Endothelial cell of umbilical vein (primary cell): Measurements from ENCODE around the gene CROCC2. TPM values are rescaled to one million over a fixed set of nuclear protein-coding genes. Genes with fewer than 3 reads are reported as not detected.

Experiments used
- BruUV-seq: library from RNA; stranded (reverse); fragments of 400-500 nt; replicated peaks from 2 replicates; lab custom pipeline; 2021; lab: Mats Ljungman, UMichigan
- CTCF ChIA-PET: fragments of 300-600, 350-600 bp; sonication (Branson Sonifier 250); formaldehyde crosslinking; loops from one replicate; lab custom pipeline; 2021; ENCODE audit warnings: antibody characterized with exemption, inconsistent platforms; lab: Charles Lee
- POLR2A ChIA-PET: fragments of 300-600, 350-600 bp; sonication (Branson Sonifier 250); formaldehyde crosslinking; loops from one replicate; lab custom pipeline; 2021; ENCODE audit warnings: antibody characterized with exemption, inconsistent platforms; lab: Charles Lee
- DNase-seq: peaks from one replicate; pipeline ENCODE4 v3.0.0-alpha.2; 2011; ENCODE audit warnings: low read depth, low spot score
- FAIRE-seq: peaks from 2 replicates; lab custom pipeline; 2011; peaks lifted over from hg19 to GRCh38; lab: Jason Lieb, UNC
- H2AFZ ChIP-seq: 2 replicates; pipeline ENCODE4 v1.6.0; 2012; ENCODE audit warnings: low read depth, low read length, control low read depth, inconsistent platforms
- H3K27ac ChIP-seq: 2 replicates; pipeline ENCODE4 v1.5.1; 2011; ENCODE audit warnings: low read depth, mild to moderate bottlenecking, control low read depth, low read length, moderate library complexity; ENCODE audit not compliant: insufficient read depth
- H3K27me3 ChIP-seq, 2 experiments: 2 replicates each; pipeline versions ENCODE4 v1.6.0 to v1.6.1; 2011; ENCODE audit warnings: low read length in 2 of 2, mixed read lengths in 1 of 2; ENCODE audit not compliant: control insufficient read depth in 2 of 2, insufficient read depth in 2 of 2
- H3K36me3 ChIP-seq, 2 experiments: 2 replicates in 1 of 2; 3 replicates in 1 of 2; pipeline ENCODE4 v1.5.1; 2011; ENCODE audit warnings: low read length in 2 of 2, mild to moderate bottlenecking in 1 of 2, moderate library complexity in 1 of 2; ENCODE audit not compliant: control insufficient read depth in 2 of 2, insufficient read depth in 2 of 2; ENCODE audit errors: extremely low read depth in 1 of 2
- H3K4me1 ChIP-seq: 3 replicates; pipeline ENCODE4 v1.5.1; 2011; ENCODE audit warnings: mild to moderate bottlenecking, low read length; ENCODE audit not compliant: control insufficient read depth, insufficient read depth; ENCODE audit errors: extremely low read depth
- H3K4me2 ChIP-seq: 2 replicates; pipeline ENCODE4 v1.6.1; 2011; ENCODE audit warnings: low read length, control low read depth, mixed read lengths; ENCODE audit not compliant: insufficient read depth
- H3K4me3 ChIP-seq, 3 experiments: fragments of 200-600 bp in 1 of 3; sonication (generic), shearing (Covaris generic) in 1 of 3; replicated peaks in 1 of 3; 2 replicates each; pipeline ENCODE4 v1.5.1; 2011 to 2016; ENCODE audit warnings: control low read depth in 3 of 3, low read length in 3 of 3, mild to moderate bottlenecking in 2 of 3, inconsistent platforms in 1 of 3, low read depth in 1 of 3, moderate library complexity in 1 of 3; ENCODE audit not compliant: insufficient read depth in 1 of 3
- H3K79me2 ChIP-seq: 2 replicates; pipeline ENCODE4 v1.6.0; 2012; ENCODE audit warnings: low read length, inconsistent platforms; ENCODE audit not compliant: control insufficient read depth, insufficient read depth
- H3K9ac ChIP-seq: replicated peaks from 2 replicates; pipeline ENCODE3; 2011; ENCODE audit warnings: low read length, control low read depth; ENCODE audit not compliant: insufficient read depth; ENCODE audit errors: extremely low read depth
- H3K9me1 ChIP-seq: replicated peaks from 3 replicates; pipeline ENCODE4 v1.6.0; 2011; ENCODE audit warnings: mild to moderate bottlenecking, low read length; ENCODE audit not compliant: control insufficient read depth, insufficient read depth; ENCODE audit errors: extremely low read depth
- H3K9me3 ChIP-seq: replicated peaks from 2 replicates; pipeline ENCODE4 v1.5.1; 2012; ENCODE audit warnings: low read length, inconsistent platforms; ENCODE audit not compliant: control insufficient read depth, insufficient read depth
- H4K20me1 ChIP-seq: replicated peaks from 2 replicates; pipeline ENCODE3; 2011; ENCODE audit warnings: mild to moderate bottlenecking, low read length; ENCODE audit not compliant: control insufficient read depth, insufficient read depth; ENCODE audit errors: extremely low read depth
- CTCF ChIP-seq, 2 donors: IDR thresholded peaks; 1 replicate in 1 of 2; 2 replicates in 1 of 2; pipeline ENCODE4 v1.5.1; 2011; ENCODE audit warnings: low read length in 2 of 2, mild to moderate bottlenecking in 2 of 2, moderate library complexity in 2 of 2, control low read depth in 1 of 2, inconsistent platforms in 1 of 2, low read depth in 1 of 2; ENCODE audit not compliant: insufficient read depth in 1 of 2; ENCODE audit errors: extremely low read depth in 1 of 2
- EZH2 ChIP-seq: IDR thresholded peaks from 2 replicates; pipeline ENCODE4 v1.6.1; 2012; ENCODE audit warnings: borderline replicate concordance, low read depth, mild to moderate bottlenecking, moderate library complexity, low read length, inconsistent platforms; ENCODE audit not compliant: severe bottlenecking
- FOS ChIP-seq: IDR thresholded peaks from 2 replicates; pipeline ENCODE4 v1.6.1; 2011; ENCODE audit warnings: mild to moderate bottlenecking, low read length, moderate library complexity, borderline replicate concordance; ENCODE audit not compliant: insufficient read depth
- GATA2 ChIP-seq: IDR thresholded peaks from 2 replicates; pipeline ENCODE4 v1.7.0; 2011; ENCODE audit warnings: low read depth, mild to moderate bottlenecking, moderate library complexity, mixed read lengths, low read length; ENCODE audit not compliant: insufficient read length, insufficient read depth
- JUN ChIP-seq: IDR thresholded peaks from 2 replicates; pipeline ENCODE4 v1.6.1; 2011; ENCODE audit warnings: borderline replicate concordance, low read depth; ENCODE audit not compliant: insufficient read length, insufficient read depth
- MAX ChIP-seq: IDR thresholded peaks from 2 replicates; pipeline ENCODE4 v1.6.1; 2011; ENCODE audit not compliant: insufficient read depth, insufficient read length
- MYC ChIP-seq: IDR thresholded peaks from one replicate; pipeline ENCODE4 v1.6.1; 2011; ENCODE audit warnings: mild to moderate bottlenecking, low read depth, low read length
- POLR2A ChIP-seq: IDR thresholded peaks from 2 replicates; pipeline ENCODE4 v1.6.1; 2012; ENCODE audit warnings: low read depth, mild to moderate bottlenecking, control low read depth, low read length
- POLR2AphosphoS5 ChIP-seq: IDR thresholded peaks from 2 replicates; pipeline ENCODE4 v1.6.1; 2012; ENCODE audit warnings: low read depth, mild to moderate bottlenecking, control low read depth, low read length, moderate library complexity; ENCODE audit not compliant: insufficient read depth
- dilution Hi-C: fragments of 300-500 bp; cut with MboI; formaldehyde crosslinking; loops from one replicate; pipeline ENCODE4 v1.15.0; 2019; ENCODE audit warnings: low sequenced_read_pairs; ENCODE audit not compliant: extremely low pct_ligation_motif_present
- intact Hi-C: fragments of 100-400 bp; cut with micrococcal nuclease; formaldehyde crosslinking; loops from one replicate; pipeline ENCODE4 v1.10.0; 2022
- polyA plus RNA-seq, 4 experiments: library from polyadenylated mRNA; depleted of rRNA in 3 of 4; stranded (reverse) in 3 of 4; unstranded in 1 of 4; fragments of >200 nt; gene quantifications; 2 replicates each; pipeline versions ENCODE4 v1.2.1 to v1.2.3, GENCODE V29; 2011 to 2012; ENCODE audit warnings: missing spikeins in 1 of 4
- total RNA-seq: library from RNA; stranded (reverse); gene quantifications from 2 replicates; pipeline ENCODE4 v1.2.3, GENCODE V29; 2021

The CROCC2 gene
- total and polyA plus RNA-seq, 2 donors (not counting 3 experiments of a cell fraction or from before 2014, with no cell fraction given), result not detected

- no peaks in the 10 kb centered on the region for H3K36me3 ChIP-seq
- intact Hi-C loops (no loop called here), dilution Hi-C loops (no loop called here)
- H3K27me3 ChIP-seq, result no peaks in the 10 kb centered on the region
- no peaks in the 10 kb centered on the region for H4K20me1 ChIP-seq
- no TSS peak for BruUV-seq
- H3K9me3 ChIP-seq, result no peaks in the 10 kb centered on the region
- DNase-seq, result no peak
- FAIRE-seq, result no peak
- H3K9me1 ChIP-seq, result no peaks in the 10 kb centered on the region
- ChIA-PET POLR2A (no interaction called here), CTCF (interaction anchor here (0.9 kb wide), 1 partner anchor 24 kb away, joined by 4 read pairs; no protein-coding TSS in a partner anchor)
- no peaks in the 10 kb centered on the region for H3K79me2 ChIP-seq
- H3K9ac ChIP-seq, result no peak overlapping the region
- H3K27ac ChIP-seq, result no peak overlapping the region
- no peak overlapping the region for H3K4me3 ChIP-seq
- no peak overlapping the region for H2AFZ ChIP-seq
- no peak for TF ChIP-seq MAX
- no peaks in the 10 kb centered on the region for H3K4me1 ChIP-seq
- H3K4me2 ChIP-seq, result no peak overlapping the region
Measured at GRCh38 chr2:240872317-240873097, 33.6 kb upstream of the CROCC2 start.

GRCh38 chr2:240873098-240873788 lies 32.9 kb upstream of the CROCC2 start:
- H3K36me3 ChIP-seq, result no peaks in the 10 kb centered on the region
- CTCF ChIA-PET, result no interaction called here
- H3K9ac ChIP-seq, result no peak overlapping the region
- H3K27ac ChIP-seq, result no peak overlapping the region
- no peak overlapping the region for H2AFZ ChIP-seq
- H3K4me2 ChIP-seq, result no peak overlapping the region
- no peaks in the 10 kb centered on the region for H4K20me1 ChIP-seq
- FAIRE-seq, result no peak
- no peaks in the 10 kb centered on the region for H3K79me2 ChIP-seq
- no peaks in the 10 kb centered on the region for H3K4me1 ChIP-seq
- dilution Hi-C loops (no loop called here), intact Hi-C loops (no loop called here)
- no peak for TF ChIP-seq CTCF (IDR thresholded peaks at IDR 0.05; ENCODE audit: extremely low read depth in 1 of 2, insufficient read depth in 1 of 2, low read depth in 1 of 2, low read length in 2 of 2)
- no peak for TF ChIP-seq POLR2A
- no peak for TF ChIP-seq MYC
- TF ChIP-seq GATA2, result no peak
- no peak for TF ChIP-seq JUN
- no peak for TF ChIP-seq FOS
- TF ChIP-seq POLR2AphosphoS5, result no peak
- TF ChIP-seq MAX, result no peak
- TF ChIP-seq EZH2, result no peak
- POLR2A ChIA-PET, result no interaction called here
- no TSS peak for BruUV-seq
- no peak for DNase-seq
- H3K4me3 ChIP-seq, result no peak overlapping the region
- H3K9me3 ChIP-seq, result no peaks in the 10 kb centered on the region
- no peaks in the 10 kb centered on the region for H3K9me1 ChIP-seq
- H3K27me3 ChIP-seq, result no peaks in the 10 kb centered on the region
